Uterus (tissue), 2 donors: ENCODE data around the gene CACNA1C.

Experiments used
- CTCF ChIP-seq, 4 experiments: fragments of 200-600 bp in 2 of 4; fragments of 450-650 bp in 2 of 4; sonication (generic) in 2 of 4; IDR thresholded peaks; one replicate each; pipeline ENCODE4 v1.5.1; 2016 to 2019; ENCODE audit warnings: antibody characterized with exemption in 4 of 4, mild to moderate bottlenecking in 2 of 4, moderate library complexity in 1 of 4
- POLR2A ChIP-seq, 2 donors: fragments of 450-650 bp; IDR thresholded peaks; one replicate each; pipeline ENCODE4 v1.6.1; 2016; ENCODE audit warnings: antibody characterized with exemption in 2 of 2, mild to moderate bottlenecking in 1 of 2, moderate library complexity in 1 of 2

GRCh38 chr12:2228535-2228934, 175.7 kb downstream of the CACNA1C start:
- TF ChIP-seq POLR2A (IDR thresholded peaks at IDR 0.05) (no peak), CTCF (IDR thresholded peaks at IDR 0.05) (no peak)
